ENCODE measurements around the gene CCNE1.

DNA sequence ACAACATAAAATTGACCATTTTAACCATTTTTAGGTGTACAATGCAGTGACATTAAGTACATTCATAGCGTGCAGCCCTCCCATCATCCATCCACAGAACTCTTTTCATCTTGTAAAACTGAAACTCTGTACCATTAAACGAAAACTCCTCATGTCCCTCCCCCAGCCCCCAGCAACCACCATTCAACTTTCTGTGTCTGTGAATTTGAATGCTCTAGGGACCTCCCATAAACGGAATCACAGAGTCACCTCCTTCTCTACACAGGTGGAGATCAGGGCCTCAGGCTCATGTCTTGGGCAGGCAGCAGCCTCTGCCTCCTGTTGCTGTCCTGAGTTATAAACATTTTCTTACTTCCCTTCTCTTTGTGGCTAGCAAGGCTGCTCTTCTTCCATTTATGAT, 7.3 kb upstream of the CCNE1 start:
- TF ChIP-seq POLR2AphosphoS5 (IDR thresholded peaks at IDR 0.05; ENCODE audit: low read depth), result no peak
- TF ChIP-seq, protein P1, sequence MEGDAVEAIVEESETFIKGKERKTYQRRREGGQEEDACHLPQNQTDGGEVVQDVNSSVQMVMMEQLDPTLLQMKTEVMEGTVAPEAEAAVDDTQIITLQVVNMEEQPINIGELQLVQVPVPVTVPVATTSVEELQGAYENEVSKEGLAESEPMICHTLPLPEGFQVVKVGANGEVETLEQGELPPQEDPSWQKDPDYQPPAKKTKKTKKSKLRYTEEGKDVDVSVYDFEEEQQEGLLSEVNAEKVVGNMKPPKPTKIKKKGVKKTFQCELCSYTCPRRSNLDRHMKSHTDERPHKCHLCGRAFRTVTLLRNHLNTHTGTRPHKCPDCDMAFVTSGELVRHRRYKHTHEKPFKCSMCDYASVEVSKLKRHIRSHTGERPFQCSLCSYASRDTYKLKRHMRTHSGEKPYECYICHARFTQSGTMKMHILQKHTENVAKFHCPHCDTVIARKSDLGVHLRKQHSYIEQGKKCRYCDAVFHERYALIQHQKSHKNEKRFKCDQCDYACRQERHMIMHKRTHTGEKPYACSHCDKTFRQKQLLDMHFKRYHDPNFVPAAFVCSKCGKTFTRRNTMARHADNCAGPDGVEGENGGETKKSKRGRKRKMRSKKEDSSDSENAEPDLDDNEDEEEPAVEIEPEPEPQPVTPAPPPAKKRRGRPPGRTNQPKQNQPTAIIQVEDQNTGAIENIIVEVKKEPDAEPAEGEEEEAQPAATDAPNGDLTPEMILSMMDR (conservative IDR thresholded peaks at IDR 0.05; ENCODE audit: low read depth in 2 of 2), result no peak
- no peak for TF ChIP-seq EZH2phosphoT487 (IDR thresholded peaks at IDR 0.05; ENCODE audit: unreplicated experiment)
- TF ChIP-seq ZNF331 (CRISPR knock-in tag; IDR thresholded peaks at IDR 0.05; ENCODE audit: low read depth), result no peak
- no peak for TF ChIP-seq REST (IDR thresholded peaks at IDR 0.05; ENCODE audit: unreplicated experiment)
- no peak for TF ChIP-seq EZH2 (IDR thresholded peaks at IDR 0.05; ENCODE audit: low read depth, unreplicated experiment)
- TF ChIP-seq CREB1 (CRISPR knock-in tag; IDR thresholded peaks at IDR 0.05; ENCODE audit: low read depth), result no peak
- no peak for TF ChIP-seq STAT1 (IDR thresholded peaks at IDR 0.05; ENCODE audit: unreplicated experiment)
- TF ChIP-seq ZNF114 (CRISPR knock-in tag; IDR thresholded peaks at IDR 0.05), result no peak
